IPS-11a (cell line): ENCODE results near the gene BCL2L12.
A peak's percentile ranks its signal among the peaks of the same experiment; 100 is the strongest.

Source experiments
- H3K4me3 ChIP-seq: one replicate; pipeline ENCODE4 v1.5.1; 2013; ENCODE audit warnings: low read depth, low read length, control low read depth

Gene BCL2L12

GRCh38 chr19:49684251-49684982 is 18.7 kb downstream of the BCL2L12 start:
- H3K4me3 ChIP-seq, result no peak overlapping the region

- H3K4me3 ChIP-seq, result no peak overlapping the region
These were observed 19.3 kb downstream of the BCL2L12 start for GRCh38 chr19:49684983-49685553.

- no peak overlapping the region for H3K4me3 ChIP-seq
These were observed 20.2 kb downstream of the BCL2L12 start for GRCh38 chr19:49685845-49686332.

GRCh38 chr19:49686503-49687088 is 20.9 kb downstream of the BCL2L12 start:
- H3K4me3 ChIP-seq, result no peak overlapping the region

DNA sequence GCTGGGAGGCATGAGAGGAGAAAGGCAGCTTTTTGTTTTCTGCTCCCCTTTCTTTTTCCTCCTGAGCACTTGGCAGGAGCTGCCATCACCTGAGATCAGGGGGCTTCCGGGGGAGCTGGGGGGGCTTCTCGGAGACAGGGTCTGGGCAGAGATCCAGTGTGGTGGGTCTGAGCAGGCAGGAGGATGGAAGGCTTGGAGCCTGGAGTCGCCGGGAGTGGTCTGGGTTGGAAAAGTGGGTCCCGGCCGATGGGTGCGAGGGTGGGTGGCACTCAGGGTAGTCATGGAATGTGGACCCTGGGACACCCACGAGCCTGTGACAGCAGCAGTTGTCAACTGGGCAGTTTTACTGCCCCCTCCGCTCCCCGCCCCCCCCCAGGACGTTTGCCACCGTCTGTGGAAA is 21.4 kb downstream of the BCL2L12 start:
- H3K4me3 ChIP-seq, result no peak overlapping the region

DNA sequence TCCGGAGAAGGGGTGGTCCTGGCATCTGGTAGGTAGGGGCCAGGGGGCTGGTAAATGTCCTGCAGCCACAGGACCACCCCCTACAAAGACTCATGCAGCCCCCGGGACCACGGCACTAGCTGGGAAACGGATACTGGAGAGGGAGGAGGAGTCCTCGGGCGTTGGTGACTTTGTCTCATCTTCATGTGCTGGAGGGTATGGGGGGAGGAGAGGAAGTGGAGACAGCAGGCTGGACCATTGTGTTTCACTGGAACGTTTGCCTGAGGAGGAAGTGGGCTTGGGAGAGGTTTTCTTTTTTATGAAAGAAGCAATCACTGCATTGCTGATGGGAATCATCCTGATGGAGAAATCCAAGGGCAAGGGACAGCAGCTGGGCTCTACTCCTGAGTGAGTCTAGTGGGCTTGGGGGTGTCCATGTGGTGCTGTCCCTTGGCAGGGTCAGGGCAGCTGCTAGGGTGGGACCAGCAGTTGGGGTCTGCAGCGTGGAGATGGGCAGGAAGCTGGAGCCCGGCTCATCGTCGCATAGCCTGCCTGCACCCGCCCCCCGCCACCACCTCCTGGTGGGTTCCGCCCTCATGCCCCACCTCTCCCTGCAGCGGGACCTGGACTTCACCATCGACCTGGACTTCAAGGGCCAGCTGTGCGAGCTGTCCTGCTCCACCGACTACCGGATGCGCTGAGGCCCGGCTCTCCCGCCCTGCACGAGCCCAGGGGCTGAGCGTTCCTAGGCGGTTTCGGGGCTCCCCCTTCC is 22.0 kb downstream of the BCL2L12 start:
- H3K4me3 ChIP-seq, result no peak overlapping the region

- H3K4me3 ChIP-seq, result no peak overlapping the region
These were observed 22.9 kb downstream of the BCL2L12 start for GRCh38 chr19:49688531-49689132.

DNA sequence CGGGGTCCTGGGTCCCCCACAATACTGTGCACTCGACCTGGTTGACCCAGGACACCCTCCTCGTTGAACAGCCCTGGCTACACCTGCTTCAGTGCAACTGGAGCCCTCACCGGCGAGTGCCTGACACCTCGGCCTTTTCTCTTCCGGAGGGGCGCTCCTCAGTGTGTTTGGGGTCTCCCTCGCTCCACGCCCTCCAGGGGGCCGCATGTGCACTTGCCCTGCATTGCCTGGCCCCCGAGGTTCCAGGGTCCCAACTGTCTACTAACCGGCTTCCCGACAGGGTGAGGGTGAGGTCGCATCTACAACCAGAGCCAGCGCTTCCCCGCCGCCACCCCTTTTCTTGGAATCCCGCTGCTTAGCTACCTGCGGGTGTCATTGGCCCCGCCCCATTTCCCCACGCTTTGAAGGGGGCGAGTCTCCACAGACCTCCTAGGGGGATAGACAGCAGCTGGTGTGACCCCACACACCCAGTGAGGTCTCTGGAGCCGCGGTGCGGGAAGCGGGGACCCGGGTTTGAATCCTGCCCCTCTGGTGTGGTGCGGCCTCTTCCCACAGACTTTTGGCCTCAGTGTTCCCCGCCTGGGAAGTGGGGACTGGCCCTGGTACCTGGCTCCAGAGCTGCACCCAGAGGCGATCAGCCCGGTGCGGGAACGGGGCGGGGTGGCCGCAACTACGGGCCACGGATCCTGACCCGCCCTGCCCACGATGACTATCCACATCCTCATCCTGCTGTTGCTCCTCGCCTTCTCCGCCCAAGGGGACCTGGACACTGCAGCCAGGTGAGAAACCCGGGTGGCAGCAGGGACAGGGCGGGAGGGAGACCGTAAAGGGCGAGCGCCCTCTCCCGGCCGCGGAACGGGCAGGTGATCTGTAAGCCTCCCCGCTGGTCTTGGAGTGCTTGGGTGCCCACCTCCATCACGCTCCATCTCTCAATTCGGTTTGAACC is 23.7 kb downstream of the BCL2L12 start, which contains the start of gene ADM5:
TSS of gene ADM5 (plus strand) at position 462 of the 946 bp plus-strand sequence. CDS start at position 706, 244 bp downstream.
- H3K4me3 ChIP-seq, result peak within 1 kb of the TSS; percentile 59

- peak overlapping the region; percentile 59 for H3K4me3 ChIP-seq
These were observed 24.4 kb downstream of the BCL2L12 start for GRCh38 chr19:49690079-49690655.

DNA sequence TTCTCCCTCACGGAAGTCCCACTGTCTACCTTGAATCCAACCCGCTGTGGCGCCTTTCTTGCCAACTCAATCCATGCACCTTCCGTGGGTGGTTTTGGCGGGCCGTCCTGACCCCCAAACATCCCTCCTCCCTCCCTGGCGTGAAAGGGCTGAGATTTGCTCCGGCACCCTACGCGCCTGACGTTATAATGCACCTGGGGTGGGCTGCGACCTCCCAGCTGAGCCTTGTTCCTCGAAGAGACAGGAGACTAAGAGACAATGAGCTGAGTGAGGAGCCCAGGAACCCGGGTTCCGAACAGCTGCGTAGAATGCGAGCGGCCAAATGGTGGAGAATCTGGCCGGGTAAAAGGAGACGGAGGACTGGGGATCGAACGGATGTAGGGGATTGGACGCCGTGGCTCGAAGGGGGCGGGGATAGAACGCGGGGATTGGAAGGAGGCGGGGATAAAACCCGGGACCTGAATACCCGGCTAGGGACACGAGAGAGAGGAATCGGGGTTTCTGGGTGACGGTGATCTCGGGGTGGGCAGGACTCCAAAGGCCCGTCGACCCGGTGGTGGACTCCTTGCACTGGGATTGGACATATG is 25.0 kb downstream of the BCL2L12 start, which contains the start of gene CPT1C:
TSS of gene CPT1C (plus strand) at position 461 of the 587 bp plus-strand sequence. CDS start 1,137 bp downstream, outside the sequence.
- H3K4me3 ChIP-seq, result peak within 1 kb of the TSS; percentile 59

DNA sequence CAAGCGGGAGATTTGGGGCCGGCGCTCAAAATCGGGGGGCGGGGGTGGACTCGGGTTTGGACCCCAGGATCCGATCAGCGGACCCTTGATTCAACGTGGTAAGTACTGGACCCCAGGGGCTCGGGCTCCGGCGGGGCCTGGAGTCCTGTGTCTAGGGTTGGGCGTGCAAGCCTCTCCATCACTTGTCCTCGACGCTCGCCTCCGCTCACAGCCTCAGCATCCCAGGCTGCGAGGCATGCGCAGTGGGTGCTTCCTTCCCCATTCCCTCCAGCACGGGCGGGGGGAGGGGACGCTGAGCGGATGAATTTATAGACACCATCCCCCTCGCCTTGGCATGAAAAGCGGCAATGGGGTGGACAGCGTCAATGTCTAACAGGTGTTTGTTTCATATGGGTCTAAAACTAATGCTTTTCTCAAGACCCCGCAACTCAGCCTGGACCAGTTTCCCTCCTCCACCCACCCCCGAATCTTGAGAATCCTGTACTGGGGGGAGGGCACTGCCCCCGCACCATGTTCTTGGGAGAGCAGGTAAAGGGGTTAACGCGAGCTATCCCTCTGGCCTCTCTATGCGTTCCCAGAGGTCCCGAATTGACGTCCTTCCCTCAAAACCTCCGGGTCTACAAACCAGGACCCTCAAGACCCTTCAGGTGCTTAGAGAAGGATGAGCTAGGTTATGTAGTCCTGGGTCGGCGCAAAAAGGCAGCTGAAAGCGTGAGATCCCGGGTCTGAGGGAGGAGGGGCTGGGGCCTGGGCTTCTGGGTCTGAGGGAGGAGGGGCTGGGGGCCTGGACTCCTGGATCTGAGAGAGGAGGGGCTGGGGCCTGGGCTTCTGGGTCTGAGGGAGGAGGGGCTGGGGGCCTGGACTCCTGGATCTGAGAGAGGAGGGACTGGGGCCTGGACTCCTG is 25.8 kb downstream of the BCL2L12 start:
- peak overlapping the region; percentile 42 for H3K4me3 ChIP-seq

DNA sequence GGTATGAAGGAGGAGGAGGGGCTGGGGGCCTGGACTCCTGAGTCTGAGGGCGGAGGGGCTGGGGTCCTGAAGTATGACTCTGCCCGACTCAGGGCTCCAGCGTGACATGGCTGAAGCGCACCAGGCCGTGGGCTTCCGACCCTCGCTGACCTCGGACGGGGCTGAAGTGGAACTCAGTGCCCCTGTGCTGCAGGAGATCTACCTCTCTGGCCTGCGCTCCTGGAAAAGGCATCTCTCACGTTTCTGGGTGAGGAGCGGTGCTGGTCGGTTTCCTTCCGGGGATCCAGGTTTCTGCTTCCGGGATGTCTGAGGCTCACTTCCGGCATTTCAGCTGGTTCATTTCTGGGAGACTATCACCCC is 26.4 kb downstream of the BCL2L12 start:
- no peak overlapping the region for H3K4me3 ChIP-seq

DNA sequence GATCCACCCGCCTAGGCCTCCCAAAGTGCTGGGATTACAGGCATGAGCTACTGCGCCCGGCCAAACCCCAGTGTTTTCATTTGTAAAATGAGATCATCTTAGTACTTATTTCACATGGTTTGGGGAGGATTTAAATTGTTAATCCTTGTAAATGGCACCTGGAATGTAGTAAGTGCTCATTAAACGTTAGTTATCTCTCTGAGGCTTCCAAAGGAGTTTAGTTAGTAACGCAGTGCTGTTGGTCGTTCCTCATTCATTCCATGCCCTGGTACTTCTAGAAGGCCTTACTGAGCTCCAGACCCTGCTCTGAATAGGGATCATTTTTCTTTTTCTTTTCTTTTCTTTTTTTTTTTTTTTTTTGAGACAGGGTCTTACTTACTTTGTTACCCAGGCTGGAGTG is 30.4 kb downstream of the BCL2L12 start:
- no peak overlapping the region for H3K4me3 ChIP-seq

GRCh38 chr19:49696865-49697264 is 31.1 kb downstream of the BCL2L12 start:
- no peak overlapping the region for H3K4me3 ChIP-seq

- no peak overlapping the region for H3K4me3 ChIP-seq
These were observed 33.6 kb downstream of the BCL2L12 start for GRCh38 chr19:49699364-49699763.

- no peak overlapping the region for H3K4me3 ChIP-seq
These were observed 34.8 kb downstream of the BCL2L12 start for GRCh38 chr19:49700563-49700962.

DNA sequence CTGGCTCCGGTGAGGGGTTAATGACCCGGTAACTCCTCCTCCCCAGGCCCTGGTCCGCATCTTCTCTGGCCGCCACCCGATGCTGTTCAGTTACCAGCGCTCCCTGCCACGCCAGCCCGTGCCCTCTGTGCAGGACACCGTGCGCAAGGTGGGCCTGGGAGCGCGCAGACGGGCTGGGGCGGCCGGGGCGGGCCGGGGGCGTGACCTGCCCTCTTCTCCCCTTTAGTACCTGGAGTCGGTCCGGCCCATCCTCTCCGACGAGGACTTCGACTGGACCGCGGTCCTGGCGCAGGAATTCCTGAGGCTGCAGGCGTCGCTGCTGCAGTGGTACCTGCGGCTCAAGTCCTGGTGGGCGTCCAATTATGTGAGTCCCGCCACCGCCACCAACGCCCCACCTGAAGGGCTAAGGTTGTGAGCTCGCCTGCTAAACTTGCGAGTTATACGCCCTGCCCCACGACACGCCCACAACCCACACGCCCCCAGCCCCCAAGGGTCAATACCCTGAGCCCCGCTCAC is 35.6 kb downstream of the BCL2L12 start:
- no peak overlapping the region for H3K4me3 ChIP-seq
